Activated CD4-positive, alpha-beta T cell treated with anti-CD3 and anti-CD28 coated beads, Interleukin-2, amount 50 U/mL, for 24 hours (primary cell): ENCODE measurements around the gene LRRC28.

Experiments used
- DNase-seq, 2 donors: peaks; one replicate each; pipeline ENCODE4 v3.0.0-alpha.2; 2020; ENCODE audit warnings: low read depth in 1 of 2, low spot score in 1 of 2

LRRC28 gene

DNA sequence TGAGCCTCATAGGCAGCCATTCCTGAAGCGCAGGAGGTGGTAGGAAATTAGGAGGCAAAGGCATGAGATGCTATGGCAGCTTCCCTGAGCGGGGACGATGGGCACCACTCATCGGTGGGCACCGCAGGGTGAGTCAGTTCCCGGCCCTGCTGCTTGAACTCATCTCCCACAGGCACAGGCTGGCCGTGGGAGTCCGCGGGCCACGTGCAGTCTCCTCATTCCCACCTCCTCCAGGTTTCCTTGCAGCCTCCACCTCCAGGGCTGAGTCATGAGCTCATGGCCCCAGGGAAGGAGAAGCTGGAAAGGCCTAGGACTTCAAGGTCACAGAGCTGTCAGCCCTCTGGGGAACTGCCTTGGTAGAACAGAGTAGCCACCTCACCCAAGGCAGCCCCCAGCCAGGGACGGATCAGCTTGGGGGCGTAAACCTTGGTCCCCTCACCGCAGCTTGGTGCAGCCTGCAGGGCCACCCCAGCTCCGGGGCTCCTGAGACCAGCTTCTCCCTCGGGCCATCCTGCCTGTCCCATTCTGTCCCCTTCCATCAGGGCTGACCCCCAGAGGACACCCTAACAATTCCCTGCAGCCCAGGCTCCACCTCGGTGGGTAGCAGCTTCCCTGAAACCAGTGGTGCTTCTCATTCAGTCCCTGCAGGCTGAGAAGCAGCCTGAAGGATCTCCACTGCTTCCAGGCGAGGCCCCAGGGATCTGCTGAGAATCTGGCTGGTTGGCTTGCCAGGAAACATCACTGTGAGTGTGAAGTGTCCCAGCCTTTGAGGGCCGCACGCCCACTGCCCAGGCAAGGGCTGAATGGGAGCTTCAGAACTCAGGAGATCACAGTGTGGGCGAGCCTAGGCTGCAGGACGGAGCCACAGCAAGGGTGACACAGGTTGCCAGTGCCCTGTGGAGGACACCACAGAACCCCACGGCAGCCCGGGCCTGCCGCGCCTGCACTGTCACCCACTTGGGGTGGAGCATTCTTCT, 163.8 kb downstream of the LRRC28 start:
- no peak for DNase-seq

DNA sequence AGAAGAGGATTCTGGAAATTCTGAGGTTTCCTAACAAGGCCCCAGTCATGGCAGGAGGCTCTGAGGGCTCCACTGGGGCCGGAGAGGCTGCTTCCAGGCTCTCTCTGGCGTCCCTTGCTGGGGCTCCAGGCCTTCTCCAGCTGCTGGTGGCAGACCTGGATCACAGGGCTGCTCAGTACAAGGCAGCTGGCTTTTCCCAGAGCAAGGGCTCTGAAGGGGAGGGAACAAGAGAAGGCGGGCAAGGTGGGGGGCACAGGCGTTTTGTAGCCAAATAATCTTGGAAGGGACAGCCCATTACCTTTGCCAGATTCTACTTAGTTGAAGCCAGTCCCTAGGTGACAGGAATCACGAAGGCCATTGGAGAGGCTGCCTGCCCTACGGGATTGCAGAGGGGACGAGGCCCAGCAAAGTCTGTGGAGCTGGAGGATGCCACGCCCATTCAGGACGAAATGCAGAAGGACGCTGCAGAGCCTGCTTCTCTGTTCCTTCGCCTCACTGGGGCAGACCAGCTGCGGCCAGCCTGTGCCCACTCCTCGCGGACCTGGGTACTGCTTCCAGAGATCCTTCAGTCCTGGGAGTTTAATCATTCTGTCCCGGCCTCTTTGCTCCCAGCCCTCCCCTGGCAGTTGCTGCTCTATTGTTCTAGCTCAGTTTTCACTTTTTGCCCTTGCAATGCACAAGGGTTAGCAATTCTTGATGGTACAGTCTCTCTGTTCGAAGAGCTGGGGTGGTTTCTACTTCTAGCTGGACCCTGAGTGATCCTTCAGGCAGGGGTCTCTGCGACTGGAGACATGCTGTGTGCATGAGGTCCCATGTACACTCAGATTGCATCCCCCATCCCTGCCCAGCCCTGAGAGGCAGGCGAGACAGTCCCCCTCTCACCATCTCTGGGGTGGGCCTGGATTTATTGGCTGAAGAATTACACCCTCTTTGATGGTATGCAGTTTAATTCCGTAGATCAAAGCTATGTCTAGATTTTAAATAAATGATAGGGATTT, 165.2 kb downstream of the LRRC28 start:
- no peak for DNase-seq

DNA sequence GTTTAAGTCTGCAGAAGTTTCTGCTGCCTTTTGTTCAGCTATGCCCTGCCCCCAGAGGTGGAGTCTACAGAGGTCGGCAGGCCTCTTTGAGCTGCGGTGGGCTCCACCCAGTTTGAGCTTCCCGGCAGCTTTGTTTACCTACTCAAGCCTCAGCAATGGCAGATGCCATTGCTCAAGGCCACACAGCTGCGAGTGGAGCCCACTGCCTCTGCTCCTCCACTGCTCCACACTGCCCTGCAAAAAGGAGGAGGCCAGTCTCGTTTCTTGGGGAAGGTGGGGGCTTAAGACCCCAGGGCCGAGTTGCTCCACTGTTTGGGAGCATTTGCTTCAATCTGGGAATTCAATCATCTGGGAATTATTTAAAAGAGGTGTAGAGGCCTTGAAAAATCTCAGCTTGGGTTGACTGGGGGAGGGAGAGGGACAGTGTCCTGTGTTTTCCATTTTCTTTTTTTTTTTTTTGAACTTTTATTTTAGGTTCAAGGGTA, 169.9 kb downstream of the LRRC28 start:
- no peak for DNase-seq

DNA sequence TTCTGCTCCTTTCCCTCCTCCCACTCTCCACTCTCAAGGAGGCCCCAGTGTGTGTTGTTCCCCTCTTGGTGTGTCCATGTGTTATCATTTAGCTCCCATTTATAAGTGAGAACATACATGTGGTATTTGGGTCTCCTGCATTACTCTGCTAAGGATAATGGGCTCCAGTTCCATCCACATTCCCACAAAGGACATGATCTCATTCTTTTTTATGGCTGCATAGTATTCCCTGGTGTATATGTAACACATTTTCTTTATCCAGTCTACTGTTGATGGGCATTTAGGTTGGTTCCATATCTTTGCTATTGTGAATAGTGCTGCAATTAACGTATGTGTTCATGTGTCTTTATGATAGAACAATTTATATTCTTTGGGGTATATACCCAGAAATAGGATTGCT, 170.5 kb downstream of the LRRC28 start:
- DNase-seq = no peak

DNA sequence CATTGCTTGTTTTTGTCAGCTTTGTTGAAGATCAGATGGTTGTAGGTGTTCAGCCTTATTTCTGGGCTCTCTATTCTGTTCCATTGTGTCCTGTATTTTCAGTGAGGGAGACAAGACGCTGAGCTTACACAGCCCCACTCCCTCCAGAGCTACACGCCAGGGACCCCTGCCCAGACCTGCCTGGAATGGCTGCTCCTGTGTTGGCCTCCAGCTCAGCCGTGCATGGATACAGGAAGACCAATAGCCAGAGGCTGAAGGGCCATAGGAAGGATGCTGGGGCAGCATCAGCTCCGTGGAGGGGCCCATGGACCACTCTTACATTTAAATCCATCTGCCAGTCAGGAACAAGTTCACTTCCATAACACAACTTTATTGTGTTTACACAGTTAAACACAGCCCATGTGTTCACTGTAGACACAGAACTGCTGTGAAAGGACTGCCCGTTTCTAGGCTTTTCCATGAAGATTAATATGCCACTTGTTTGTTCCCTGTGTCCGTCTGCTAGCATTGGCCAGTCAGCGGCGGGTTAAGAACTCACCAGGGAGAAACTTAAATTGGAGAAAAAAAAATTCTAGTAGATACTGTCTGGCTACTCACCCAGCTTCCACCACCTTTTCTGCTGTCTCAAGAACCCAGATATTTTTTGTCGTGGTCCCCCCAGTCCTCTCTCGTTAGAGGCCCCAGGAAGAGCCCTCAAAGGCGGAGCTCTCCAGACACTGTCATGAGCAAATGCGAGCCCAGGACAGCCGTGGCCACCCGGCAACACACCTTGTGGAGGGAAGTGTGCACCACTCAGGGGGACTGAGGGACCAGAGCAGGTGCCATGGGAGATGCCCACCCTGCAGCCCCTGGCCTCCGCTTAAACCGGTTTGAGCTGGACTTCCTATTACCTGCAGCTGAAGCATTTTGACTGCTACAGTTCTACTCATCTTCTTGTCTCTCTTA, 172.2 kb downstream of the LRRC28 start:
- no peak for DNase-seq

DNA sequence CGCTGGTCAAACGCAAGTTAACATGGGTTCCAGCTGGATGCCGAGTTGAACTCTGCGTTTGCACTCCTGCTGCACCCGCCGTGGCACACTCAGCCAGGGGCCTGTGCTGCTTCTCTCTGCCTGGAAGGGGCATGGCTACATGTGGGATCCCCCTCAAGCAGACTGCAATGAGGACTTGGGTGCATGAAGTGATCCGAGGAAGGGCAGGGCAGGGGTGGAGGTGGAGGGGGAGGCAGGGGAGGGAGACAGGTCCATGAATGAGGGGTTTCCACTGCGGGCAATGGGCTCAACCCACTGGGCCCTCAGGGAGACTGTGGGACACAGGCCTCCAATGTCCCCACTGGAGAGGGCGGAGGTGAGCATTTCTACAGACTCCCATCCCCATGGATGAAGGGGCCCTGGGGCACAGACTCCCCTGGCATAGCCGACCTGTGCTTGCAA, 172.9 kb downstream of the LRRC28 start:
- DNase-seq = no peak

DNA sequence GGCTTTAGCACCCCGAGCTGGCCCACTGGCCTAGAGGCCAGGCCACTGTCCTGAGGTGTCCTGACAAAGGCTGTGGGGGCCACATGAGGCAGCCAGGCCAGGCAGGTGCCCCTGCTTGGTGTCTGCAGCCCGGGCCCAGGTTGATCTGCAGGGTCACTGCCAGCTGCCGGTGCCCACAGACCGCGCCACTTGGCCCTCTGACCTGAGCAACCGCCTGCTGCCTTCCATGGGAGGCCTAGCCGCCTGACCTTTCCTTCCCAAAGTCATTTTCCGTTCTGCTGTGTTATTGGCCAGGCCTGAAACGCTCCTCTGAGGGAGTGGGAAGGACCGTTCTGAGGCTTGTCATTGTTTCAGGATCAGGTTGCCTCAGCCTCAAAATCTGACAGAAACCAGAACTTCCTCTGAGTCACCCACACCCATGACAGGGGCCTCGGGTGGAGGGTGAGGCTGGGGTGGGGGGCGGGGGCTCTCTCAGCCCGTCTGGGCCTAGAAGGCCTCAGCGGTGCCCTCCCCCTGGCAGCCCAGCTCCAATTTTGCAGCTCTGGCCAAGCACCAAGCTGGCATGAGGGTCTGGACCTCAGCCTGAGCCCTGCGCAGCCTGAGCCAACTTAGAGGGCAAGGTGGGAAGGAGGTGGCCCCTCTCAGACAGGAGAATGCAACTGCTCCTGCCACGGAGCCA, 173.8 kb downstream of the LRRC28 start:
- peak; percentile 34 to 66 for DNase-seq

DNA sequence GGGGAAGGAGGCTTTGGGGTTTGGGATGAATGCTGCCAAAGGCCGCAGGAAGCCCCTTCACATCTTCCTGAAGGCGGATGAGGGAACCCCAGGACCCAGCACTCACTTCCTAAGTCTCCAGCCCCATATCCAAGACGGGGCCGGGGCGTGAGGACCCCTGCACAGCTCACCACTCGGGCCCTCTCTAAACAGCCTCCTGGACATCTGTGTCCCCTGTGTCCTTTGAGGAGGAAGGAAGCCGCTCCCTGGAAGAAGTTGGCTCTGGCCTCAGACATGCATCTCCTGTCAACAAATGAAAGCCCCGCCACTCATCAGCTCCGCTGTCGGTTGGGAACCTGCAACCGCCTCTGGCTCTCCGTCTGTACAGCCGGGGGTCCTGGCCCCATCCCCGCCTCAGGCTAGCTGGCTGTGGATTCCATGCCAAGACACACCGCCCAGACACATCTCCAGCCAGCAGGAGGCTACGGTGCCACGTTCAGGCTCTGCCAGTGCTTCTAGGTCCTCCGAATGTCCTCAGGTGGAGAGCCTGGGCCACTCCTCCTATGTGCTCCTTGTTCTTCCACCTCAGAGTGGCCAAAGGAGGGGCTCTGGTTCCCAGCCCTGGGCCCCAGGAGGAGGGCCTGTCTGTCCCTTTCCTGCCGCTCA, 174.5 kb downstream of the LRRC28 start:
- no peak for DNase-seq

DNA sequence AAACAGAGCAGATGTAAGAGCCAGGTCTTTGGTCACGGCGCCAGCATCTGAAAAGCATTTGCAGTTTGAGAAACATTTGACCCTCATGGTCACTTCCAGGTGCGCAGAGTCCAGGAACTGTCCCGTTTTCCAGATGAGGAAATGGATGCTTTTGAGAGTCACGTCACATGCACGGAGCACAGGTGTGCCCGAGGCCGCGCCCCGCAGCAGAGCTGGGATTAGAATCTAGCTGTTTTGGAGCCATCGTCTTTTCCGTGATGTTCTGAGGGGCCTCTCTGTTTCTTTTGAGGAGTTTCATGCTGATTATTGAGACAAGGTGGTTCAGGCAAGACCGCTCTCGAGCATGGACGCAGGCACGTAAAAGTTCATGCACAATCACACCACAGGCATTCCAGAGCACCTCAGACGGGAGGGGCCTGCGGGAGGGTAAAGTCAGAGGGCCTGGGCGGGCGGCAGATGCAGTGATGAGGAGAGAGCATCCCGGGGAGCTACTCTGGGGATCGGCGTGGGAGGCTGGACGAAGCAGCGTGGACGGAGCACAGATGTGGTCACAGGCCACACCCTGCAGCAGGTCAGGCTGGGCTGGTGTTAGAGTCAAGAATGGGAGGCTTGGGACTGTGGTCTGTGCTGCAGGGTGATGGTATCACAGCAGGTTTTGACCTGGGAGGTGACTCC, 175.3 kb downstream of the LRRC28 start:
- DNase-seq = no peak

DNA sequence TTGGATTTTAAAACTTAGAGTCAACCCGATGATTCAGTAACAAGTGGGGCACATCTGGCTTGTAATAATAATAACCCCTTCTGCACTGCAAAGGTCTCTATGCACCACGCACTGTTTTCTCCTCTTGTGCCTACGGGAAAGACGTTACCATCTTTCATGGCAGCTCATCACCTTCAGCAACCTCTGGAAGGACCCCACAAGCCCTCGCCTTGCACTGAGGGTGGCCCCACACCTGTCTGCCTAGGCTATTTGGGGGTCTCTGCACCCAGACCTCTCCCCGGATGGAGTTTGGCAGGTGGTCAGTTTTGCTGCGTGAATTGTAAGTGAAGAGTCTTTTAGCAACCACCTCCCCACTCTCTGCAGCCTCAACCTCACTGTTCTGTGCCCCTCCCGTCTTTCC, 175.9 kb downstream of the LRRC28 start:
- no peak for DNase-seq

DNA sequence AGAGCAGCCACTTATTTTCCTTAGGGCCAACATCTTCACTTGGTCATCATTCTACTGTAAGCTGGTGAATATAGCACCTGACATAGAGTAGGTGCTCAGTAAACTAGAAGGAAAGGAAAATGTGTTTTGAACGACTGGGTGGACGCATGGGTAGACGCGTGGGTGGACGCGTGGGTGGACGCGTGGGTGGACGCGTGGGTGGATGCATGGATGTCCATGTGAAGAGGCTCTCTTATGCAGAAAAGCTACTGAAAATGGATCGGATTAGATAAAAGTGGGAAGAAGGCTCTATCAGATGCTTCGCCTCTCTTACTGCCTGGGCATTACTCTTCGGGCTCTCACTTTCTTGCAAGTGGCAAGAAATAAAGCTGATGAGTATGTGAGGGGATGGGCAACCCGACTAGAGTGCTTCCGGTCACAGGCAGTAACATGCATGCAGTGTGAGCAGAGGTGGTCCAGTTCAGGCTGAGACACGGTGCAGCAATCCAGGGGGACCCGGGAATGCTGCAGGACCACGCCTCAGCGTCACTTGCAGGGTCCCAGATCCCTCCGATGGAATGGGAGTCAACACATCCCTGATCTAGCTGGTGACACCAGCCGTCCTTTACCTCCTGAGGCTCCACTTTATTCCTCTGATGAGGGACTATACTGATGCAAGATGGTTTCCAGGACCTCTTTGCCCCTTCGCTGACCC, 176.5 kb downstream of the LRRC28 start:
- no peak for DNase-seq

DNA sequence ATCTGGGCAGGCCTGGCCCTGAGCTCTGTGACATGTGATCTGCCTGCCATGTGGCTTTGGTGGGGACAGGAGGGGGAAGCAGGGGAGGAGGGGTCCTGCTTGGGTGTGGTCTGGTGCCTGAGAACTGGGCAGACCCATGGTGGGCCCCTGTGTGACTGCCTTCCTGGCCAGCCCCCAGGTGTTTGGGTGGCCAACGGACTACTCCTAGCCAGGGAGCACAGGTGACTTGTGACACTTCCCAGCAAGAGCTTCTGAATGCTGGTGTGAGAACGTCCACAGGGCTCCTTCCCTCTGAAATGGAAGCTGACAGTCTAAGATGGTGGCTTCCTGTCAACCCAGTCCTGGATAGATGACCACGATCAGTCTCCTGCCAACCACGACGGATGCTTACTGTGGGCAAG, 178.4 kb downstream of the LRRC28 start:
- DNase-seq = no peak

DNA sequence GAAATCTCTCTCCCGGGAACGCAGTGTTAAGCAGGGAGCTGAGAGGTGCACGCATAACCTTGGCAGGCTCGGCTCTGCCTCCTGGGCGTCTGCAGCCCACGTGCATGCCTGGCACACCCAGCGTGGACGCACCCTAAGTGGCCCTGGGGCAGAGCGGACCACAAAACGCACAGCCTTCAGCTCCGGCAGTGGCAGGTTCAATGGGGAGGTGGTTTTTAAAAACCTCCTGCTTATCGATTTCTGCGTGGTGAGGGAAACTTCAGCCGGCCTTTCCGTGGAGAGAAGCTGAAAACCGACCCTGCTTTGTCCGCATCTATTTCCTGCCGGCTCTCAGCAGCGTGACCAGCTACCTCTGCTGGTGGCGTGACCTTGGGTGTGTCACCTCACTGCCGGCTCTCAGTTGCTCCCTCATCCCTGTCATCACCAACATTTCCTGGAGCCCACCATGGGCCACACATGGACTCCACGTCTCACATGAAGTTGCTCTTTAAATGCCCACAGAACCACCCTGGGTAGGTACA, 179.7 kb downstream of the LRRC28 start:
- DNase-seq = no peak

DNA sequence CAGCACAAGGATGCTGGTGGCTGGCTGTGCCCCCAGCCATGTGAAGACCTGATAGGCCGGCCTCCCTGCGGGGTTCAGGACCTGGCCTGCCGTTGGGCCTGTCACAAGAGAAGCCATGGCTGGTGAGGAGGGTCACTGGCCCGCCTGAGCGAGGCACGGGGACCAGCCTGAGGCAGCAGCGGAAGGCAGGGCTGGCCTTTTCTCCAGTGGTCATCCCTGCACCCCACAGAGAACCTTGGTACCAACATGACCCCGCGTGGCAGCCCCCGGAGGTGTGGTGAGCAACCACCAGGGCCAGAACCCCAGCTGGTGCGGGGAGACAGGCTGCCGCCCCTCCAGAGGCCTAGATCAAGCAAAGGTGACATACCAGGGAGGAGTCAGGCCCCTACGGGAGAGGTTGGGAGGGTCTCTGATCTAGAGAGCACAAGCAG, 180.4 kb downstream of the LRRC28 start:
- DNase-seq = no peak

DNA sequence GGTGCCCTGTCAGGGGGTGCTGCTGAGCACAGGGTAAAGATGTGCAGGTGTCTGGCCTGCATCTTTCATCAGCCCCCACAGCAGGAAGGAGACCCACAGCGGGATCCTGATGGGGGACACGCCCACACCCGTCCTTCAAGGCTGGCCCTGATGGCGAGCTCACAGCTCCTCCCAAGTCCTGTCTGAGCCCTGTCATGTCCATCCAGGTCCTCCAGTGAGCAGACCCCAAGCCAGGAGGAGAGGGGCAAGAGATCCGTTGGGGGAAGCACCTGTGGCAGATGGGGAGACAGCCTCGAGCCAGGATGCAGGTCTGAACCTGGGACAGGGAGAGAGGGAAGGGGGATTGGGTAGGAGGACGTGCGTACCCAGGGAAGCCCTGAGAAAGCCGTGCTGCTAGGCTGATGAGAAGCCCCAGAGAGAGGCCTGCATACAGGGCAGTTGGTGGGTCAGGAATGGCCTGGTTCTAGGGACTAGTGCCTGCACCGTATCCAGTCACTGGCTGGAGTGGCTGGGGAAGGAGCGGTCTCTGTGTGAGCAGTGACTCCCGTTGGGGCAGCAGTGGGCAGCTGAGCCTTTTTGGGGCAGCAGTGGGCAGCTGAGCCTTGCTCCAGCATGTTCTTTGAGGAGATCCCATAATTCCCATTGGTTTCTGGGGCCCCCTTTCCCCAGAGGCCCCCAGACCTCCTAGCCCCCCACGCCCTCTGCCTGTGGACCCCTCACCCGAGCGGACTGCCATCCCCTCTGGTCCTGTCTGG, 181.2 kb downstream of the LRRC28 start:
- no peak for DNase-seq

DNA sequence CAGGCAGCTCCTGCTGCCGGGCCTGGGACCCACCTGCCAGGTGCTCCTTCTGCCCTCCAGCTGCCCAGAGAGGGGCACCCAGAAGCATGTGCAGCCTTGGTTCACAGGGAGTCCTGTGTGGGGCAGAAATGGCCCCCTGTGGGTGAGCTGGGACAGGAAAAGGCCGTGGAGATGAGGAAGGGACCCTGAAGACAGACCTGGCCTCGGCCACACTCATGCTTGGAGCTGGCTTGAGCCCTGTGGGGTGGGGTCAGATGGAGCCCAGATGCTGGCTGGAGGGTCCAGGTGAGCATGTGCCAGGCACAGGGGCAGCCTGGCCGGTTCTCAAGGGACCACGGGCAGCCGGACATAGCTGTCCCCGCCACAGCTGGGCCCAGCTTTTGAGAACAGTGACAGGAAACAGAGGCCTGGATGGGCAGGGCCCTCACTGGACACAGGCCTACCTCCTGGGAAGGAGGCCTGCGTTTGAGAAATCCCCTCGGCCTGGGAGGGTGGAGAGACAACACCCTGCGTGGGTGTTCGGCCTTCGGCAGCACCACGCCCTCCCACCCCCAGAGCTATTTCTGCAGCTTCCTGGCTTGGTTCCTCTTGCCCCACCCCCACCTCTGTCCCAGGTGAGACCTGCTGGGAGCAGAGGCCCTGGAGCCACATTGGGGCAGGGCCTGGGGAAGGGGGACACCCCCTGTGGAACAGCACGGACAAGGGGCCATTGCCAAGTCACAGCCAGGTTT, 181.9 kb downstream of the LRRC28 start:
- DNase-seq = no peak
